NCI-H2107 treated with DMSO at 0.1 percent for 48 hours (cell line): ENCODE data around the gene TSHZ3.

Experiments
- DNase-seq: peaks from one replicate; lab custom pipeline; 2025; ENCODE audit not compliant: unreplicated experiment; lab: John Stamatoyannopoulos, UW

Gene TSHZ3

GRCh38 chr19:31289976-31290375 is 59.3 kb downstream of the TSHZ3 start:
- no peak for DNase-seq

- no peak for DNase-seq
These were observed 59.8 kb downstream of the TSHZ3 start for GRCh38 chr19:31289381-31289880.

GRCh38 chr19:31286491-31286890 is 62.7 kb downstream of the TSHZ3 start:
- no peak for DNase-seq

- no peak for DNase-seq
These were observed 63.5 kb downstream of the TSHZ3 start for GRCh38 chr19:31285744-31286143.

GRCh38 chr19:31284621-31285020 is 64.6 kb downstream of the TSHZ3 start:
- DNase-seq, result no peak

- no peak for DNase-seq
These were observed 65.5 kb downstream of the TSHZ3 start for GRCh38 chr19:31283701-31284100.

- no peak for DNase-seq
These were observed 66.9 kb downstream of the TSHZ3 start for GRCh38 chr19:31282346-31282745.

GRCh38 chr19:31280287-31281006 is 68.8 kb downstream of the TSHZ3 start:
- no peak for DNase-seq

GRCh38 chr19:31279436-31279765 is 69.8 kb downstream of the TSHZ3 start:
- no peak for DNase-seq

GRCh38 chr19:31278555-31279435 is 70.4 kb downstream of the TSHZ3 start:
- no peak for DNase-seq

GRCh38 chr19:31277516-31277915 is 71.7 kb downstream of the TSHZ3 start:
- no peak for DNase-seq

- no peak for DNase-seq
These were observed 72.4 kb downstream of the TSHZ3 start for GRCh38 chr19:31276831-31277230.

- peak; percentile 12 for DNase-seq
These were observed 74.2 kb downstream of the TSHZ3 start for GRCh38 chr19:31275068-31275334.

- peak; percentile 10 for DNase-seq
These were observed 74.8 kb downstream of the TSHZ3 start for GRCh38 chr19:31274251-31275067.

GRCh38 chr19:31272583-31273106 is 76.6 kb downstream of the TSHZ3 start:
- no peak for DNase-seq

- peak; percentile 10 for DNase-seq
These were observed 77.8 kb downstream of the TSHZ3 start for GRCh38 chr19:31271306-31271911.

GRCh38 chr19:31270897-31271296 is 78.3 kb downstream of the TSHZ3 start:
- DNase-seq, result no peak

GRCh38 chr19:31269425-31270127 is 79.7 kb downstream of the TSHZ3 start:
- no peak for DNase-seq

- no peak for DNase-seq
These were observed 80.4 kb downstream of the TSHZ3 start for GRCh38 chr19:31268751-31269383.

- no peak for DNase-seq
These were observed 82.5 kb downstream of the TSHZ3 start for GRCh38 chr19:31266731-31267130.
